Renal cortex interstitium (tissue), 11 donors: ENCODE data around the gene BAK1. TPM values are rescaled to one million over a fixed set of nuclear protein-coding genes. Genes with fewer than 3 reads are reported as not detected.
"Not testable (repeated sequence)": the region's sequence is repeated elsewhere in the genome, so short reads cannot be mapped to it uniquely, and the experiment has no call there.

Experiments
- DNase-seq, 11 donors: peaks; one replicate each; pipeline ENCODE4 v3.0.0-alpha.2; 2013; ENCODE audit warnings: low read depth in 9 of 11, low spot score in 4 of 11; ENCODE audit errors: extremely low read depth in 1 of 11
- polyA plus RNA-seq, 3 donors: library from polyadenylated mRNA; unstranded; fragments of 120-200 nt; gene quantifications; one replicate each; pipeline ENCODE4 v1.2.1, GENCODE V29; 2013; ENCODE audit not compliant: insufficient read length in 3 of 3

The BAK1 gene
- polyA plus RNA-seq, 3 donors, result 21.0 to 24.1 (median 21.7) TPM

DNA sequence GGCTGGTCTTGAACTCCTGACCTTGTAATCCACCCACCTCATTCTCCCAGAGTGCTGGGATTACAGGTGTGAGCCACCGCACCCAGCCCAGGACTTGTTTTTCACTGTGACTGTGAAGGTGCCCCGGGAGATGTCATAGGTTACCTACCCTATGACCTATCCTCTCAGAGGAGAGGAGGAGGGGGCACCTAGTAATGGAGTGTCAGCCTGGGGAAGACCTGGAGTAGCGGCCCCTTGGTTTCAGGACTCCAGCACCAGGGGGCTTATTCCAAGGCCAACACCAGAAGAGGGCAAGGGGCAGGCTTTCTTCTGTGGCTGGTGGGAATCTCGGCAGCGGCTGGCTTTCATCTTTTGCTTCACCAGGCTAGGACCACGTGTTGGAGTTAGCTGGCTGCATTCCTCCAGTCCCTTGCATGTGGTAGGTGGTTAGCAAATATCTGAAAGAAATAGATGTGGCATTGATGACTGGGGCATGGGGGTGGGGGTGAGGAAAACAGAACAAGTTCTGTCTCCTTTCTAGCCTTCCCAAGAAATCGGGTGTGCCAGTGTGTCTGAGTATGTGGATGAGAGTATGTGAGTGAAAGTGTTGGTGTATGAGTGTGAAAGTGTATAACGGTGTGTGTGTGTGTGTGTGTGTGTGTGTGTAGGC lies 33.2 kb upstream of the BAK1 start:
- no peak for DNase-seq

DNA sequence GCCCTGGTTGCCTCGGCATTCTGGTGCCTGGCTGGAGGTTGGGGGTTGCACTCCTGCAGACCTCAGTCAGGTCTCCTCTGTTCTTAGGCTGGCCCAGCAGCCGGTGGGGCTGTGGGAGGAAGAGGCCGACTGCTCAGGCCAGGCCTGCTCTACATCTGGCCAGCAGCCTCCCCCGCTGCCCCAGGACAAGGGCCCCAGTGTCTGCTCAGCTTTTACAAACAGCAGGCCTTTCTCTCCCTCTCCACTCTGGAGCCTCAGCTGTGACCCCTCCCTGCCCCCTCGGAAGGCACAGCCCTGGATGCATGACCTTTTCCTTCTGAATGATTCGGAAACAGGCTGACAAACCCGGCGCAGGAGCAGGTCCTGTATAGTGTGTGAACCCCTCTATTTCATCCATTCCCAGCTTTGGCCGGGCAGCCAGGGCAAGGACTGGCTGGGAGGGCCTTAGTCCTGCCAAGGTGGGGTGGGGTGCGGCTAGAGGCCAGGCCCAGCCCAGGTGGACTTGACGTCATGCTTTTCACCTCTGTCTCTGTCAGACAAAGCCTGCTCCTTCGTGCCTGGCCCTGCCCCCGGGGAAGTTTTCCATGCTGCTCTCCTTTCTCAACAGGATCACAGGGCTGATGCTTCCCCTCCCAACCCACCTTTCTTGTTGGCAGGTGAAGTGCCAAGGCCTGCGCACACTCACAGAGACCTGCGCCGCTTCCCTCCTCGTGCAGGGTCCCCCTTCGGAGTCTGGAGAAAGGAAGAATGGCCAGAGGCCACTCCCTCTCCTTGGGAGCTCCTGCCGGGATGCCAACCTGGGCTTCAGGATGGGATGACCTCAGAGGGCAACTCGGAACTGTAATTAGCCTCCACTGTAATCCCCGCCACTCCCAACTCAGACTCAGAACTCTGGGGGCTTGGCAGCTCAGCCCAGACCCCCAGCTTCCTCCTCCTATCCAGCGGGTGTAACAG lies 31.0 kb upstream of the BAK1 start:
- no peak for DNase-seq

DNA sequence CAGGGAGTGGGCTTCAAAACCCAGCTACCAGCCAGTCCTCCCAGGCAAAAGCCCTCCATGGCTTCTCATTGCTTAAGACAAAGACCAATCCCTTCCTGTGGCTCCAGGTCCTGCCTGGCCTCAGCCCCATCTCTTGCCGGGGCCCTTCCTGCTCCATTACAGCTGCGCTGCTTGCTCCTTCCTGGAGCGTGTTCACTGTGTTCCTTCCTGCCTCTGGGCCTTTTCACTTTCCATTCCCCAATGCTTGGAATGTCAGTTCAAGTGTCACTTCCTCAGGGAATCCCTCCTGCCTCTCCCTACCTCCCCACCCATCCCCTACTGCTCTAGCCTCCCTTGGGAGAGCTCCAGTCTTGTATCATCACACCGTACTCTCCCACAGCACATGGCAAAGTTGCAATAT lies 30.0 kb upstream of the BAK1 start:
- DNase-seq, result no peak

DNA sequence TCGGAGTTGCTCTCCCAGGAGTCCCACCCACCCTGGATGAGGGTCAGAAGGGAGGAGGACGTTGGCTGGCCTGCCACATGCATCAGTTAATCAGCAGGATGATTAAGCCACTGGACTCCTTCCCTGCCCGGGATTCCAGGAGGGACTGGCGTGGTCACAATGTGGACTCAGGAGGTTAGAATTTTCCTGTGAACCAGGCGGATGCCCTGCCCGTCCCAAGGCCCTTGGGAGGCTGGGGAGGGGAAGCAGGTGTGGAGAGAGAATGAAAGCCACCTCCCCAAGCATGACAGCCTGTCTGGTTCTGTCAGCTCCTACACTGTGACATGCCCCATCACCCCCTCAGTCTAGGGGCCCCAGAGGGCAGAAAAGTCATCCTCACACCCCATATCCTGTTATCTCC lies 29.5 kb upstream of the BAK1 start:
- DNase-seq, result no peak

DNA sequence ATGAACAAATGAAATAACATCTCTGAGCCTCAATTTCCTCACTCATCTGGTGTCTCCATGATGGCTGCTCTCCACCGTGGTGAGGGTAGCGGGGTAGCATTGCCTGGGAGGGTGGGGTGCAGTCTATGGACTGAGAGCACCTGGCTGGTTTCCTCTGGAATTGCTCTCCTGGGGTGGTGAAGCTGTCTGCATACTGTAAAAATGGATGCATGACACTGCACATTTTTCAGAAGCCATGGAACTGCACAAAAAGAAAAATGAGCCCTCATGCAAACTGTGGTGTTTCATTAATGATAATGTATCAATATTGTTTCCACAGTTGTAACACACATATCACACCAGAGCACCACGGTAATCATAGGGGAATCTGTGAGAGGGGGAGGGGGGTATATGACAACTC lies 28.9 kb upstream of the BAK1 start:
- no peak for DNase-seq

DNA sequence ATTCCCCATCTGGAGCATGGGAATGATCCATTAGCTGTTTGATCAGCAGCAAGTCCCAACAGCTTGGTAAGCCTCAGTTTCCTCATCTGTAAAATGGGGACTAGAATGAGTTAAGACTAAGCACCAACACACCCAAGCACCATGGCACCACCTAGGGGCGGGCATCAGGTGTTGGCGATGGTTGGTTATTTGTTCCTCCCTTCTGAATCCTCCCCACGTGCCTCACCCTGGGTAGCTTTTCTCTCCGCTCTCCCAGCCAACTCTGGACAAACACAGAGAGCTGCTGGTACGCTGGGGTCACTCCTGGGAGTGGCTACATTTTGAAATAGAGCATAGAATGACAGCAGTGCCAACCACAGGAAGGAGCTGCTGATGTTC lies 27.7 kb upstream of the BAK1 start:
- no peak for DNase-seq

DNA sequence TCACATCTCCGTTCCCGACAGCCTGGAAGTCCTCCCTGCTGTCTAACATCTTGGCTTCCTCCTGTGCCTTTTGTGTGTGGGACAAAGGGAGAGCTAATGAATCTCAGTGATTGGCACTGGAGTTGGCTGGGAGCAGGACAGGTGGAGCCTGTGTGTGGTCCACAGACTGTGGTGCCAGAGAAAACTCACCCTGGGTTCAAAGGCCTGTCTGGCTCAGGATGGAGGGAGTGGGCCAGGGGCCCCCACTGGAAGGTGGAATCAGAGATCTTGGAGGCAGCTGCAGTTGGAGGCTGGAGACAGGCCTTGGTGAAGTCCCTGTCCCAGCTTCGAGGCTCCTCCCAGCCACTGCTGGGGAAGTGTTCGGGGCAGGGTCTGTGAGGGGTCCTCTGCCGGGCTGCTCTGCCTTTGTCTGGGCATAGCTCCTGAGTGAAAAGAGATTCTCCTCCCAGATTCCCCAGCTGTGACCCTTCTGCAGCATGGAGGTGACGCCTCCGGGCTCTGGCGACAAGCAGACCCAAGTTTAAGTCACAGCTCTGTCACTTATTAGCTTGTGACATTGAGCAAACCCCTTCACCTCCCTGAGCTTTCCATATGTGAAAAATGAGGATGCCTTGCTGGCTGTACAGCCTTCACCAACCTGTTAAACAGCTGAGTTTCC lies 27.2 kb upstream of the BAK1 start:
- no peak for DNase-seq

DNA sequence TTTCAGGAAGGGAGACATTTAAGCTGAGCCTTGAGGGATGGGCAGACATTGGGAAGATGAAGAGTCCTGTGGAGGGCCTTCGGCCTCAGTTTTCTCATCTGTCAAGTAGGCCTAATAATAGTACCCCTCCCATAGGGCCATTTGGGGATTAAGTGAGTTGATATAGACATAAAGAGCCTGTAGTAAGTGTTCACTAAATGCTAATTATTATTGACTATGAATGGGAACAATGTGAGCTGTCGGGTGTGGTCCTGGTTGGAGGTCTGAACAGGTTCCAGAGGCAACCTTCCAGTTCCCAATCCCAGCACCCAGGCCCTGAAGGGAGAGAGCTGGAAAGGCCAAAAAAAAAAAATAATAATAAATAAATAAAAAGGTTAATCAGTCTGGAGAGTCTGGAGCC lies 26.6 kb upstream of the BAK1 start:
- no peak for DNase-seq

DNA sequence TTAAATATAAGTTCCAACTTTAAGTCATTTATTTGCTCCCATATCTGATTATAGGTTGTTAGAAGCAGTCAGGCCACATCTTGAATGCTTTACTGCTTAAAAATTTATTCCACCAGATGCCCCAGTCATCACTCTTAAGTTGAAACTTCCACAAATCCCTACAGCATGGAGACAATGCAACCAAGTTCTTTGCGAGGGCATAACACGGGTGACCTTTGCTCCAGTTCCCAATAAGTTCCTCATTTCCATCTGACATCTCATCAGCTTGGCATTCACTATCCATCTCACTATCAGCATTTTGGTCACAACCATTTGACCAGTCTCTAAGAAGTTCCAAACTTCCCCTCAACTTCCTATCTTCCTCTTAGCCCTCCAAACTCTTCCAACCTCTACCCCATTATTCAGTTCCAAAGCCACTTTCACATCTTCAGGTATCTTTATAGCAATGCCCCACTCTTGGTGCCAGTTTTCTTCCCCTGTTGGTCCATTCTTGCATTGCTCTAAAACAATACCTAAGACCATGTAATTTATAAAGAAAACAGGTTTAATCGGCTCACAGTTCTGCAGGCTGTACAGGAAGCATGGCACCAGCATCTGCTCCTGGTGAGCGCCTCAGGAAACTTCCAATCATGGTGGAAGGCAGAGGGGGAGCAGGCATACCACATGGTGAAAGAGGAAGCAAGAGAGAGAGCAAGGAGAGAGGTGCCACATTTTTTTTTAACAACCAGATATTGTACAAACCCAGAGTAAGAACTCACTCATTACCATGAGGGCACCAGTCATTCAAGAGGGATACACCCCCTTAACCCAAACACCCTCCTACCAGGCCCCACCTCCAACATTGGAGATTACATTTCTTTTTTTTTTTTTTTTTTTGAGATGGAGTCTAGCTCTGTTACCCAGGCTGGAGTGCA lies 25.1 kb upstream of the BAK1 start:
- no peak for DNase-seq

DNA sequence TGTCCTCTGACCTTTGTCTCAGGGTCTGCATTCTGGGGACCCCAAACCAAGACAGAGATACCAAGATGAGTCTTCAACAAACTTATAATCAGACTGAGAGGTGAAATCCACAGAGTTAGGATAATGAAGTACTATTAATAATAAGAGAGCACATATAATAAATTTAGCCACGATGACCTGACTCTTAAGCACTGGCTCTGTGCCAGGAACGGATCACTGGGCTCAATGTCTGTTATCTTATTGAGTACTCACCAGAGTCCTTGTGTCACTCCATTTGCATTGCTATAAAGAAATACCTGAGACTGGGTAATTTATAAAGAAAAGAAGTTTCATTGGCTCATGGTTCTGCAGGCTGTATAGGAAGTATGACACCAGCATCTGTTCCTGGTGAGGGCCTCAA lies 22.1 kb upstream of the BAK1 start:
- DNase-seq, result no peak

DNA sequence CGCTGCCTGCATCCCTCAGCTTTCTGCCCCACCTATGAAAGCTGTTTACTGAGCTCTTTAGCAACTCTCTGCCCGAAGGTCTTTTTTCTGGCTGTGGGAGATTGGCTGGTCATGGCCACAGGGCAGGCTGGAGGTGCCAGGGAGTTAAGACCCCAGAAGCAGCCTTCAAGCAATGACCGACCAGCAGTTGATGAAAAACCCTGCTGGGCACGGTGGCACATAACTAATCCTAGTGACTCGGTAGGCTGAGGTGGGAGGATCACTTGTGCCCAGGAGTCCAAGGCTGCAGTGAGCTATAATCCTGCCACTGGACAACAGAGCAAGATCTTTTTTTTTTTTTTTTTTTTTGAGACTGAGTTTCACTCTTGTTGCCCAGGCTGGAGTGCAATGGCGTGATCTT lies 20.7 kb upstream of the BAK1 start:
- DNase-seq, result no peak

DNA sequence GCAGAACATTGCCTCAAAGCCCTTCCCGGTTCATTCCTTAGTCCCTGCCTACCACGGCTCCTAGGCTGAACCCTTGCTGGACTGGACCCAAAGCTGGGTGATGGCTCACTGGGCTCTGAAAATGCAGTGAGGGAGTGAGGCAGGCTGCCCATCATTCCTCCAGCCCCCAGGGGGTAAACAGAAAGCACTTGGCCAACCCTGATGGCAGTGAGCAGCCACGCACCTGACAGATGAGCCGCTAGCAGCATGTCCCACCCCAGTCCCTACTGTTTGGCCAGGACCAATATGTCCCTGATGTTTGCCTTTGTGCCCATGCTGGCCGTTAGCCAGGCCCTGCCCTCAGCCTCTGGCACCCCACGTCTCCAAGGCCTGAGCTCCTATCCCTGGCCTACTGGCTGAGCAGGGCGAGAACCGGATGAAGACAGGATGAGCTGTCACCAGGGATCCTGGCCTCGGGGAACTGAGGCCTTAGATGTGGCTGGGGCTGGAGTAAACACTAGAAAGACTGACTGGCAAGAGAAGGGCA lies 19.4 kb upstream of the BAK1 start:
- DNase-seq, result no peak

DNA sequence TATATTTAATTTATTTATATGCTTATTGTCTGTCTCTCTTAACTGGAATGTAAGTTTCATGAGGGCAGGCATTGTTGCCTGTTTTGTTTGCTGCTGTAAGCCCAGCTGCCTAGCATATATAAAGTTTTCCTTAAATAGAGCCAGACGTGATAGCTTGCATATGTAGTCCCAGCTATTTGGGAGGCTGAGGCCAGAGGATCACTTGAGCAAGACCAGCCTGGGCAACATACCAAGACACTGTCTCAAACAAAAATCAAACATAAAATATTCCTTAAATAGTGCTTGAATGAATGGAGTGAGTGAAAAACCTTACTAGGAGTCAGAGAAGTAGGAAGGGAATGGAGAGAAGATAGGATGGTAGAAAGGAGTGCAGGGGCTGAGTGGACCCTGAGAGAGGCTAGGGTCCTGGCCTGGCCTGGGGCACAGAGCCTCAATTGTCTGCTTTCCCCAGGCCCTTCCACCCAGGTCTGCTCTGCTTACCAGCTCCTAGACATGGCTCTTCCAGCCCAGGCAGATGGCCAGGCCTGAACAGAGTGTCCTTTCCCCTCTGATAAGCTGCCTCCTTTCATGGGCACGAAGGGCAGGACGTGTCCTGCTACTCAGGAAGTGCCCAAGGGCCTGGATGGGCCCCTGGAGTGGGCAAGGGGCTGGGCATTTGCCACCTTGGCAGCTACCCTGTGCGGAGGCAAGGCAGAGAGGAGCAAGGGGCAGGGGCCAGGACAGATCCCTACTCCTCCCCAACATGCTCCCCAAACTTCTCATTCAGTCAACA lies 17.7 kb upstream of the BAK1 start:
- DNase-seq, result no peak

DNA sequence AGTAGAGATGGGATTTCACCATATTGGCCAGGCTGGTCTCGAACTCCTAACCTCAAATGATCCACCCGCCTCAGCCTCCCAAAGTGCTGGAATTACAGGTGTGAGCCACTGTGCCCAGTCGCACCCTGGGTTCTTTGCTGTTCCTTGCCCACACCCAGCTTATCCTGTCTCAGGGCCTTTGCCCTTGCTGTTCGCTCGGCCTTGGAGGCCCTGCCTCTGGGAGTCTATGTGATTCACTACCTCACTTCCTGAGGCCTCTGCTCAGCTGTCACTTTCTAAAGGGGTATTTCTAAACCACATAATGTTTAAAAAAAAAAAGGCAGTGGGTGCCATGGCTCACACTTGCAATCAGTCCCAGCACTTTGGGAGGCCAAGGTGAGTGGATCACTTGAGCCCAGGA lies 16.8 kb upstream of the BAK1 start:
- DNase-seq, result not testable (repeated sequence)

DNA sequence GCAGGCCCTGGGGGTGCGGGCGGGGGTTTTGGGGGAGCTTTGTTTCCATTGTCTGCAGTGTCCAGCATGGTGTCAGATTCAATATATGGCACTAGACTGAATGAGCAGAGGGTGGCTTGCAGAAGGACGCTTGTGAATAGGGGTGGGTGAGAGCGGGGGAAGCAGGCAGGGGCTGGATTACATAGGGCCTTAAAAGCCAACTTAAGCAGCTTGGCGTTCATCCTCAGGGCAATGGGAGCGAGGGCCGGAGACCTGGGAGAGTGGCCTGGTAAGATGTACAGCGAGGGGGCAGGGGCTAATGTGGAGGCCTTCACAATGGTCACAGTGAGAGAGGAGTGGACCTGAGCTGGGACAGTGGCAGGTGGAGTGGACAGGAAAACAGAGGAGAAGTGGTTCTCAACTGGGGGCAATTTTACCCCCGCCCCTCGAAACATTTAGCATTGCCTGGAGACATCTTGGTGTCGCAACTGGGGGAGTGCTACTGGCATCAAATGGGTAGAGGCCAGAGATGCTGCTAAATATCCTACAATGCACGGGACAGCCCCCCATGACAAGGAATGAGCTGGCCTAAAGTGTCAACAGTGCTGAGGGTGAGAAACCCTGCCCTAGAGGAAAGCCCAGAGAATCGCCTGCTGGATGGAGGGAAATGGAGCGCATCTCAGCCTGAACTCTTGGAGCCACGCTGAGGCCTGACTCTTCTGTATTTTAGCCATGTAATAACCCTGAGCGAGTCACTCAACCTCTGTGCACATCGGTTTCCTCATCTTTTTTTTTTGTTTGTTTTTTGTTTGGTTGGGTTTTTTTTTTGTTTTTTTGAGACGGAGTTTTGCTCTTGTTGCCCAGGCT lies 15.1 kb upstream of the BAK1 start:
- DNase-seq, result no peak

DNA sequence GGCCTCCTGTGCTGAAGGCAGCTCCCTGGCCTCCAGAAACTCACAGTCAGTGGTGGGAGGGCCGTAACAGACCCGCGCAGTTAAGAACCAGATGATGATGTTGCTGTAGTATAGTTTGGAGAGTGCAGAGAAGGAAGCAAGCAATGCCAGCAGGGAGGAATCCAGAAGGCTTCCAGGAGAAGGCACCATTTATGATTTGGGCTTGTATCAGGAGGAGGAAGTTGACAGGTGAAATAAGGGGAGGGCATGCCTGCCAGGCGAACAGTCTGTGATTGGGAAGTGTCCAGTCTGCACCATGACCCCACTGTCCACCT lies 13.3 kb upstream of the BAK1 start:
- DNase-seq, result no peak

DNA sequence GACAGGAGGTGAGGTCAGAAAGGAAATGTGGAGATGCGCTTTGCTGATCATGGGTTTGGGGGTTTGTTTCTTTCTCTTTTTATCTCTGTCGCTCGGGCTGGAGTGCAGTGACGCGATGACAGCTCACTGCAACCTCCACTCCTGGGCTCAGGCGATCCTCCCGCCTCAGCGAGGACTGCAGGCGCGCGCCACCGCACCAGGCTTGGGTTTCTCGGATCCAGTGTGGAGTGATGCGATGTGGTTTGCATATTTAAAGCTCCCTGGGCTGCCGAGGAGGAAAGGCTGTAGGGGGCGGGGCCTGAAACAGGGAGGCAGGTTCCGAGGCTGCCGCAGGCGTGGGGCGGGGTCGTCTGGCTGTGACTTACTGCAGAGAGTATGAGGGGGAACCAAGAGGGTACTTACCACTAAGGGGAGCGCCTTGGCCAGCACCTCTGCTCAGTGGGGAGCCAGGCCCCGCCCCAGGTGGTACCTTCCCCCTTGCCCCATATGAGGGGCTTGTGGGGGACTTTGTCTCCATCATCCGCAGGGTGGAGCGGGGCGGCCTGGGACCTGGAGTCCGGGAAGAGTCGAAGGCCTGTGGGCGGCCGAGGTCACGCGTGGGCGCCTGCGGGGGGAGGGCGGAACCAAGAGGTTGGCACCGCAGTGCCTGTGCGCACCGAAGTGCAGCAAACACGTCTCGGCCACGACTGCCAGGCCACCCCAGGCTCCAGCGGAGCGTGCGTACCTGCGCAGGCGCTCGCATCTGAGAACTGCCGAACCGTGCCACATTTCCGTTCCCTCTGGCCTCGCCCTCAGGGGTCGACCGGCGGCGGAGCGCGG lies 12.7 kb upstream of the BAK1 start:
- DNase-seq, result peak in 2 of 11 donors; percentile 42 to 50
